HG03571 (cell line): ENCODE results near the gene PLB1.

Experiments
- ATAC-seq: cut with Tn5 transposase; IDR thresholded peaks from one replicate; pipeline ENCODE4 v1.9.1; 2021; ENCODE audit not compliant: unreplicated experiment

The PLB1 gene

DNA sequence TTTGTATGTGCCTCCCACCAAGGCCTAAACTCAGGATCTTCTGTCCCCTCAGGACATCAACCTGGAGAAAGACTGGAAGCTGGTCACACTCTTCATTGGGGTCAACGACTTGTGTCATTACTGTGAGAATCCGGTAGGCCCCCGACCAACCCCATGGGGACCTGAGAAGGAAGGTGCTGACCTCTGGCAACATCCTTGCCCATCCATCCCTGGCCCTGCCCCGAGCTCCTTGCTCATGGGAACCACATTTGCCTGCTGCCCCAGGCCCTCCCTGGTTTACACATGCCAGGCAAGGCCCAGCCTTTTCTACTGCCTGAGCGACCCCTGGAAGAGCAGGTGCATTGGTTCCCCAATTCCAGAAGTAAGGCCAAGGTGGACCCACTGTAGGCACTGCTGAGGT lies 130.5 kb downstream of the PLB1 start:
- no peak for ATAC-seq

DNA sequence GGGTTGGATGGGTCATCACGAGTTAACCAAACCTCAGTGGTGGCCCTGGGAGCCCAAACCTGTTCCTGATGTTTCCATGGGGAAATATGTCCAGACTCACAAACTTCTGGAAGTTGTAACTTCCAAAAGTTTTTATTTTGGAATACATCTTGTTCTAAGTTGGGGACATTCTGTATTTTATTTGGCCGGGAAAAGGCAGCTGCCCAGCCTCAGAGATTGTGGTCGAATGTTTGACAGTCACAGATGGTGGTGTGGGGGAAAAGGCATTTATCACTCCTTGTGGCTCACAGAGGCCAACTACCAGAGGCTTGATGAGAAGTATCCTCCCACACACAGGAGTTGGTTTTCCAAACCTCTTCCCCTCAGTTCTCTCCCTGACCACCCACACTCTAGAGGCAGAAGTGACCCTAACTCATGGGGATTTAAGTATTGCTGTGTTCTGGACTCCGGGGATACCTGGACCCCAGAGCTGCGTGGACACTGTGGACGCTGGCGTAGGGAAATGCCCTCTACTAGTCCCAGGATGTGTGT lies 131.1 kb downstream of the PLB1 start:
- no peak for ATAC-seq

DNA sequence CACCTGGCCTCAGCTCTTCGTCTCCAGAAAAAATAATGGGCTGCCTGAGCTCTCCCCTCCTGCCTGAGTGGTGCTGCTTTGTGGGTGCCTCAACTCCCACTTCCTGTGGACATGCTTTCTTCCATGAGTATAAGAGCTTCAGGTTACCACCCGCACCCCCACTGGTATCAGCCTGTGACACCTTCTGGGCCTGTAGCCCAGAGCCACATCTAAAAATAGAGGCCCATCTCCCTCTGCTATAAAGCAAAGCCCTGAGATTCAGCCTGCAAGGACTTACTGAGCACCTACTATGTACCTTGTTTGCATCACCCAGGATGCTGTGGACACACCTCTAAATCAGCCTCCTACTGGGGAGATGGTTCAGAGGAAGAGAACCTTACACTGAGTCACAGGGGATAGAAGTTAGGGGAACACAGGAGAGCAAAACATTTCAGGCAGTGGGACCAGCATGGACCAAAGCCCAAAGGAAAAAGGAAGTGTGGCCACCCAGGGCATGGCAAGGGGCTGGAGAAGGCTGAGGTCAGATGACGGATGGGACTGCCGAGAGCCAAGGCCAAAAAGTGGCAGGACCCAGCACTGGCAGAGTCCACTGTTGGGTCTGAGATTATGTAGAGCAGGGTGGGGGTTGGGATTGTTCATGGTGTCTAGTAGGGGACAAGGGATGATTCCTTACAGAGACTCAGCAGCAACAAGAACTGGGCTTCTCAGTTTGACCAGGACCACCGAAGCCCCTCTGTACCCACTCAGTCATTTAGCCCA lies 132.0 kb downstream of the PLB1 start:
- no peak for ATAC-seq

- no peak for ATAC-seq
Observed at GRCh38 chr2:28628506-28628905, 132.6 kb downstream of the PLB1 start.

- no peak for ATAC-seq
Observed at GRCh38 chr2:28628987-28629386, 133.1 kb downstream of the PLB1 start.

- ATAC-seq: no peak
Observed at GRCh38 chr2:28629910-28630309, 134.1 kb downstream of the PLB1 start.

- no peak for ATAC-seq
Observed at GRCh38 chr2:28630341-28630740, 134.5 kb downstream of the PLB1 start.

- ATAC-seq: no peak
Observed at GRCh38 chr2:28631514-28632206, 135.8 kb downstream of the PLB1 start.

DNA sequence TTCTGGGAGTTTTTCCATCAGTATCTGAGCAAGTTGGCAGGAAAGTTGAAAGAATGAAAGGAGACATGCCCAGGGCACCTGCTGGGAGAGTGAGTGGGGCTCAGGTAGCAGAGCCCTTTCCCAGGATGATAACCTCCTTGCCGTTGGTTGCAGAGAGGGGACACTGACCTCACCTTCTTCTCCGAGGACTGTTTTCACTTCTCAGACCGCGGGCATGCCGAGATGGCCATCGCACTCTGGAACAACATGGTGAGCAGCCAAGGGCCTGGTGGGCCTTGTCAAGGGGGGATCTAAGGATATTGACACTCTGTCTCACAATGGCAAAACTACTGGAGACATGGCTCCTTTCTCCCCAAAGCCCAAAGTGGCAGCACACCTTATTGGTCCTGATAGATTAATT lies 136.9 kb downstream of the PLB1 start:
- ATAC-seq: no peak

DNA sequence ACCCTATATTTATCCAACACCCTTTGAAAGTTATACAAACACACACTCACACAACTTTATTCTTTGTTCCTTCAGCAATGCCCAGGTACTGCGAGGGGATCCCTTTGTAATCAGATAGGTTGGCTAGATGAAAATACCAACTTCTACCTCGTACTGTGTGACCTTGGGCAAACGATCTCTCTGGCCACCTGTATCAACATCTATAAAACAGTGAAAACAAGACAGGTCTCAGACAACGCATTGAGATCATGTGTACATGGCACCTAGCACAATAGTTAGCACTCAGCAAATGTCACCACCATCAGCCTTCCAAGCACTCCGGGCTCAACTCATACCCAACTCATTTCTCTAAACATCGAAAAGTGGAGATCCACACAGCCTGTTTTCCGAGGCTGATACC lies 137.3 kb downstream of the PLB1 start:
- ATAC-seq: no peak

- ATAC-seq: no peak
Observed at GRCh38 chr2:28633746-28634145, 137.9 kb downstream of the PLB1 start.

- no peak for ATAC-seq
Observed at GRCh38 chr2:28635191-28635611, 139.3 kb downstream of the PLB1 start.

DNA sequence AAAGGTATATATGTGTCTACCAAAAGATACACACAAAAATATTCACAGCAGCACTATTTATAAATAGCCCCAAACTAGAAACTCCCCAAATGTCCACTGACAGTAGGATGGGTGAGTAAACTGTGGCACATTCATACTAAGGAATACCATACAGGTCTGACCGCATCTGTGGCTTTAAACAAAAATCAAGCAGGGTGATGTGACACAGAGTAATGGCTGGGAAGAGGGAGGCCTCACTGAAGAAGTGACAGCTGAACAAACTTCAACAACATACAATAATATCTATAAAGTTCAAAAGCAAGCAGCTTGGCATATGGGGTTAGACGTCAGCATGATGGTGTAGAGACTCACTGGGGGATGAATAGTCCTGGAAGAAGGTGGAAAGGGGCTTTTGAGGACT lies 140.6 kb downstream of the PLB1 start:
- ATAC-seq: no peak

DNA sequence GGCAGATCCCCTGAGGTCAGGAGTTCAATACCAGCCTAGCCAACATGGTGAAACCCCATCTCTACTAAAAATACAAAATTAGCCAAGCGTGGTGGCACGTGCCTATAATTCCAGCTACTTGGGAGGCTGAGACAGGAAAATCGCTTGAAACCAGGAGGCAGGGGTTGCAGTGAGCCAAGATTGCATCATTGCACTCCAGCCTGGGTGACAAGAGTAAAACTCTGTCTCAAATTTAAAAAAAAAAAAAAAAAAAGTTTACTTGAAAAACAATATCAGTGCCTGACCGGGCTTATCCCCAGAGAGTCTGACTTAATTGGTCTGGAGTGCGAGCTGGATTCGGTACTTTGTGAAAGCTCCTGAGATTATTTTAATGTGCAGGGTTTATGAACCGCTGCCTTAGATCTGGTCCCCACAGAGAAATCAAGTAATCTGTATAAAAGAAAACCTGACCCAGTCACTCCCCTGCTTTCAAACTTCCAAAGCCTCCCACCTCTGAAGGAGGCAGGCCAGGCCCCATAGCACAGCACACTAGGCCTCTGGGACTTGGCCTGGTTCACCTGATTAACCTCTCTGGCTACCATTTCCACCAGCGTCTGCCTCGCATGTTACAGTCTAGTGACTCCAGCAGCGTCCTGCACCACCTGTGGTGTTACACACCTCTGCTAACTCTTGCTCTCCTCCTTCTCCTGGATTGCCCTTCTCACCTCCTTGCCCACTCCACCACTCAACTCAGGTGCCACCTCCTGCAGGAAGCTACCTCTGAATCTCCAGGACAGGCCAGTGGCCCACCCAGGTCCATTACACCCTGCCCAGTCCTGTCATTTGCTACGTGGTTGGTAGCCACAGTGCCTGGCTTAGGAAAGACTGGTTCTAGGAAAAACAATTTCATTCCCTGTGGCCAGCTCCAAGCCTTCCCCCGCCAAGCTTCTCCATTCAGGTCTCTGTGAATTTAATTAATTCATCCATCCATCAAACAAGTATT lies 141.5 kb downstream of the PLB1 start:
- ATAC-seq: no peak

GRCh38 chr2:28638102-28638501 lies 142.2 kb downstream of the PLB1 start:
- no peak for ATAC-seq

DNA sequence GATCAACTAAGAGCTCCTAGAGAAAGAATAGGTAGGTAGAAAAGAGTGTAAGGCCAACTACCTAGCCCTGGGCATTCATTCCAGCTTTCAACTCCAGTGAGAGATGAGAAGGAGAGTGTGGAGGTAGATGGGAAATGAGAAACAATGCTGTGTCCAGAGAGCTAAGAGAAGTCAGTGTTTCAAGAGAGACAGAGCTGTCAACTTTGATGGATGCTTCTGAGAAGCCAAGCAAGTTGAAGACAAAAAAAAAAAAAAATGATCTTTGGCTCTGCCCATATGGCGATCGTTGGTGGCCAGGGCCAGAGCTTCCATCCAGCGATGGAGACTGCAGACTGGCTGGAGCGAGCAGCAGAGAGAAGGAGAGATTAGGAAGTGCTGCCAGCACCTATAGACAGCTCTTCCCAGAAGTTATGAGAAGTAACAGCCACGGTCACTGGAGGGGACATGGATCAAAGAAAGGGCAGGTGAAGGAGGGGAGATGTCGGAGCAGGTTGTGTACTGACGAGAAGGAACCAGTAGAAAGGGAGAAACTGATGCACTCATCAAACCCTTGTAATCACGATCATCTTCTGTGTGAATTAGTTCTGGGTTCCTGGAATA lies 143.3 kb downstream of the PLB1 start:
- ATAC-seq: no peak

DNA sequence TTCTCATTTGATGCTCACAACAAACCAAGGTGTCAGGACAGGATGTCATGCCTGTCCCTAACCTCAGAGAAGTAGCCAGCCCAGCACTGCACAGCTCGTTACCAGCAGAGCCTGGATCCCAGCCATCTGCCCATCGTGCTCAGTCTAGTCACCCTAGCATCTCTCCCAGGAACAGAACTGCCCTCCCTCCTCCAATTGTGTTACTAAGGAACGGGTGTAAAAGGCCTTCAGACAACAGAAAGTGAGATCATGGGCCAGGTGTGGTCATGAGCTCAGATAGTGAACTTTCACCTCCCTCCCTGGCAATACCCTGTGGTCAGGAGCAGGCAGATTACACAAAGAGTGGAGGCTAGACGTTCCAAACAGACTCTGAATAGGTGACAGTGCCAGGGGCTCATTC lies 144.0 kb downstream of the PLB1 start:
- ATAC-seq: no peak

DNA sequence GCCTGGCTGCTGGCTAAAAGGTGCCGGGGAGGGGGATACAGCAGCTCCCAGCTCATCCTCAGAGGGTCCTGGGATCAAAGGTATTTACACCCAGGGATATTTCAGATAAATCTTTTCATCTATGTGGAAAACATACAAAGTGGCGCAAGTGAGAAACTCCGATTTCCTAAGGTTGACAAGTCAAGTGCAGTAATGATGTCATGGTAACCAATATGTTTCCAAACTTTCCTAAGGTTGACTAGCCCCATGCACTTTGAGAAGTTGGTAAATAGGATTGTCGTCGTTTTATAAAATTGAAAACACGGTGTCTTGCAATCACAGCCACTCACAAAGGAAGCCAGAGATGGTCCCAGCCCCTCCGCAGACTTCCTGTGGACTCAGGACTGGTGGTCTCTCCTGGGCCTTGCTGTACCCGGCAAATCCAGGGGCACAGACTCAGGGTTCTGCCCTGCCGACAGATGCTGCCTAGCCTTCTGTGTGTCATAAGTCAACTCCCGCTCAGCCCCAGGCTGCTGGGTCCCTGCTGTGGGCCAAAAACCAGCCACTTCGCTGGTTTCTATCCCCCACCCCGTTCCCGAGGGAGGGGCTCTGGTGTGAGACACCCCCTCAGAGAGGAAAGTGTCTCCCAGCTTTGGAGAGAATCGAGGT lies 144.5 kb downstream of the PLB1 start:
- no peak for ATAC-seq

- ATAC-seq: no peak
Observed at GRCh38 chr2:28640908-28641300, 145.0 kb downstream of the PLB1 start.

DNA sequence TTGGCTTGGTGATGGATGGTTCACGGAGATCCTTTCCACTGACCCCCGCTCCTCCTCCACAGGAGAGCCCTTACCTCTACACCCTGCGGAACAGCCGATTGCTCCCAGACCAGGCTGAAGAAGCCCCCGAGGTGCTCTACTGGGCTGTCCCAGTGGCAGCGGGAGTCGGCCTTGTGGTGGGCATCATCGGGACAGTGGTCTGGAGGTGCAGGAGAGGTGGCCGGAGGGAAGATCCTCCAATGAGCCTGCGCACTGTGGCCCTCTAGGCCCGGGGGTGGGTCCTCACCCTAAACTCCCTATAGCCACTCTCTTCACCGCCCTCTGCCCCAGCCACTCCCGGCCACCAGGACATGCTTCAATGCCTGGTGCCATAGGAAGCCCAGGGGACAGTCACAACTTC lies 146.9 kb downstream of the PLB1 start:
- ATAC-seq: no peak
